Eye (tissue), 1 donor: Measurements from ENCODE around the gene EDC3.
"Not testable (repeated sequence)": the region's sequence is repeated elsewhere in the genome, so short reads cannot be mapped to it uniquely, and the experiment has no call there.

Experiments
- DNase-seq: peaks from one replicate; pipeline ENCODE4 v3.0.0-alpha.2; 2015

Gene EDC3

GRCh38 chr15:74709011-74709410 is 13.2 kb upstream of the EDC3 start:
- no peak for DNase-seq

GRCh38 chr15:74696808-74697207 is 984 bp upstream of the EDC3 start:
- no peak for DNase-seq

GRCh38 chr15:74696398-74696729 is 540 bp upstream of the EDC3 start:
- DNase-seq: no peak

GRCh38 chr15:74692327-74692726 is 3.5 kb downstream of the EDC3 start:
- no peak for DNase-seq

GRCh38 chr15:74683758-74684157 is 12.1 kb downstream of the EDC3 start:
- DNase-seq: no peak

- DNase-seq: no peak
Measured at GRCh38 chr15:74682954-74683353, 12.9 kb downstream of the EDC3 start.

- no peak for DNase-seq
Measured at GRCh38 chr15:74680456-74680855, 15.4 kb downstream of the EDC3 start.

- no peak for DNase-seq
Measured at GRCh38 chr15:74676801-74677200, 19.0 kb downstream of the EDC3 start.

GRCh38 chr15:74674161-74674560 is 21.7 kb downstream of the EDC3 start:
- DNase-seq: no peak

GRCh38 chr15:74669627-74670026 is 26.2 kb downstream of the EDC3 start:
- no peak for DNase-seq

GRCh38 chr15:74667975-74668374 is 27.8 kb downstream of the EDC3 start:
- no peak for DNase-seq

GRCh38 chr15:74664670-74665069 is 31.2 kb downstream of the EDC3 start:
- no peak for DNase-seq

- no peak for DNase-seq
Measured at GRCh38 chr15:74664028-74664616, 31.7 kb downstream of the EDC3 start.

- DNase-seq: no peak
Measured at GRCh38 chr15:74663303-74664027, 32.4 kb downstream of the EDC3 start.

GRCh38 chr15:74662064-74662860 is 33.6 kb downstream of the EDC3 start:
- DNase-seq: no peak

- not testable (repeated sequence) for DNase-seq
Measured at GRCh38 chr15:74661280-74661679, 34.5 kb downstream of the EDC3 start.

- no peak for DNase-seq
Measured at GRCh38 chr15:74657846-74658245, 38.0 kb downstream of the EDC3 start.

GRCh38 chr15:74656935-74657535 is 38.8 kb downstream of the EDC3 start:
- peak; percentile 25 for DNase-seq

GRCh38 chr15:74655424-74655823 is 40.4 kb downstream of the EDC3 start:
- DNase-seq: no peak

GRCh38 chr15:74653426-74654102 is 42.3 kb downstream of the EDC3 start:
- peak; percentile 57 for DNase-seq

GRCh38 chr15:74651242-74651741 is 44.5 kb downstream of the EDC3 start:
- no peak for DNase-seq

GRCh38 chr15:74648051-74648842 is 47.6 kb downstream of the EDC3 start:
- DNase-seq: no peak
